SU-DHL-6 (cell line): Measurements from ENCODE around the gene DUS1L.

ENCODE experiments used
- H2AFZ ChIP-seq: fragments of 200-600 bp; sonication (generic); 2 replicates; pipeline ENCODE4 v1.6.1; 2014; ENCODE audit warnings: low read depth, mild to moderate bottlenecking, moderate library complexity, mixed read lengths, antibody characterized with exemption, low read length; ENCODE audit not compliant: severe bottlenecking
- H3F3A ChIP-seq: fragments of 200-600 bp; shearing (Covaris generic); 2 replicates; pipeline ENCODE4 v1.6.0; 2016; ENCODE audit warnings: antibody characterized with exemption, mild to moderate bottlenecking; ENCODE audit not compliant: insufficient read depth
- H3K27ac ChIP-seq: fragments of 200-600 bp; sonication (generic); 2 replicates; pipeline ENCODE4 v1.5.1; 2016; ENCODE audit warnings: low read depth, mild to moderate bottlenecking, low read length, moderate library complexity, mixed read lengths
- H3K27me3 ChIP-seq: fragments of 200-600 bp; sonication (generic), shearing (Covaris generic); 2 replicates; pipeline ENCODE4 v1.6.0; 2014; ENCODE audit warnings: mild to moderate bottlenecking, low read length
- H3K36me3 ChIP-seq: fragments of 200-600 bp; sonication (generic); 2 replicates; pipeline ENCODE4 v1.6.1; 2014; ENCODE audit warnings: mild to moderate bottlenecking, low read length, mixed read lengths
- H3K4me2 ChIP-seq: fragments of 300-600, 200-600 bp; shearing (Covaris generic), sonication (generic); 2 replicates; pipeline ENCODE4 v1.6.0; 2014; ENCODE audit warnings: low read length, low read depth, mild to moderate bottlenecking; ENCODE audit not compliant: poor library complexity, severe bottlenecking
- H3K4me3 ChIP-seq: fragments of 200-600 bp; sonication (generic); 2 replicates; pipeline ENCODE4 v1.5.1; 2014; ENCODE audit warnings: antibody characterized with exemption, low read length, mild to moderate bottlenecking, mixed read lengths; ENCODE audit not compliant: insufficient read depth, poor library complexity, severe bottlenecking
- H3K79me2 ChIP-seq: fragments of 200-600 bp; sonication (generic); 2 replicates; pipeline ENCODE4 v1.6.1; 2014; ENCODE audit warnings: mild to moderate bottlenecking, low read length, moderate library complexity; ENCODE audit not compliant: insufficient read depth
- H3K9ac ChIP-seq: fragments of 200-600 bp; sonication (generic); 2 replicates; pipeline ENCODE4 v1.7.0; 2014; ENCODE audit warnings: mild to moderate bottlenecking, low read length
- H3K9me2 ChIP-seq: fragments of 200-600 bp; sonication (generic); replicated peaks from 2 replicates; pipeline ENCODE4 v1.6.1; 2014; ENCODE audit warnings: low read length; ENCODE audit not compliant: insufficient read depth
- H3K9me3 ChIP-seq: fragments of 200-600 bp; sonication (generic); 2 replicates; pipeline ENCODE4 v1.6.1; 2014; ENCODE audit warnings: low read length, mixed read lengths; ENCODE audit not compliant: insufficient read depth
- H4K20me1 ChIP-seq: fragments of 200-600 bp; sonication (generic); 2 replicates; pipeline ENCODE4 v1.6.1; 2014; ENCODE audit warnings: low read depth, mild to moderate bottlenecking, antibody characterized with exemption, low read length, moderate library complexity, mixed read lengths
- EZH2phosphoT487 ChIP-seq: fragments of 200-600 bp; sonication (generic), shearing (Covaris generic); conservative IDR thresholded peaks from 2 replicates; pipeline ENCODE4 v1.6.1; 2018; ENCODE audit warnings: mild to moderate bottlenecking, antibody characterized with exemption, low read length, moderate library complexity, mixed read lengths
- TF ChIP-seq, protein P1 (sequence below): fragments of 200-600 bp; sonication (generic); IDR thresholded peaks from one replicate; pipeline ENCODE4 v1.5.1; 2017; ENCODE audit warnings: antibody characterized with exemption, mild to moderate bottlenecking, low read length, moderate library complexity; ENCODE audit not compliant: insufficient read depth, poor library complexity, severe bottlenecking

The DUS1L gene

DNA sequence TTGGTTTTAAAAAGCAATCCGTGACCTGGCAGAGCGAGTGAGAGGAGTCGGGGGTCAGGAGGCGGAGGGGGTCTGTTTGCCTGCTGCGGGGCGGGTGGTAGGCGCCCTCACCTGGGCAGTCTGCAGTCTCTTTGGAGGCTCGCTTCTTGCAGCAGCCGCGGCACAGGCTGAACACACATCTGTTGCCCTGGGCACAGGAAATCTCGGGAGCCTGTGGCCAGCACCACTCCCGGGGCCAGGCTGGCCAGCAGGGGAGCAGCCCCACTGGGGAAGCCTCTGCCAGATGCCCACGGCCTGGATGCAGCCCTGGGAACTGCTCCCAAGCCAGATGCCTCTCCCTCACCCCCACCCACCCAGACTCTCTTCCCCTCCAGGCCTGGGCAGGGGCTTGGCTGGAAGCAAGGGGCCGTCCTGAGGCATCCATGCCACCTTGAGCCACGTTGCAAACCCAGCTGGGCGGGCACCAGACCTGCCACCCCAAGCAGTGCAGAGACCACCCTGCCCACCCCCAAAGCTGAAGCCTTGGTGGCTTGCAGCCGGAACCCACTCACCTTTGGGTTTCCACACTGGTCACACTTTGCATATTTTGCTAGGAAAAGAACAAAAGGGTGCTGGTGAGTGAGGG, 7.3 kb downstream of the DUS1L start:
- no peak overlapping the region for H3K9ac ChIP-seq
- no peaks in the 10 kb centered on the region for H3K36me3 ChIP-seq
- H3K9me2 ChIP-seq: no peaks in the 10 kb centered on the region

DNA sequence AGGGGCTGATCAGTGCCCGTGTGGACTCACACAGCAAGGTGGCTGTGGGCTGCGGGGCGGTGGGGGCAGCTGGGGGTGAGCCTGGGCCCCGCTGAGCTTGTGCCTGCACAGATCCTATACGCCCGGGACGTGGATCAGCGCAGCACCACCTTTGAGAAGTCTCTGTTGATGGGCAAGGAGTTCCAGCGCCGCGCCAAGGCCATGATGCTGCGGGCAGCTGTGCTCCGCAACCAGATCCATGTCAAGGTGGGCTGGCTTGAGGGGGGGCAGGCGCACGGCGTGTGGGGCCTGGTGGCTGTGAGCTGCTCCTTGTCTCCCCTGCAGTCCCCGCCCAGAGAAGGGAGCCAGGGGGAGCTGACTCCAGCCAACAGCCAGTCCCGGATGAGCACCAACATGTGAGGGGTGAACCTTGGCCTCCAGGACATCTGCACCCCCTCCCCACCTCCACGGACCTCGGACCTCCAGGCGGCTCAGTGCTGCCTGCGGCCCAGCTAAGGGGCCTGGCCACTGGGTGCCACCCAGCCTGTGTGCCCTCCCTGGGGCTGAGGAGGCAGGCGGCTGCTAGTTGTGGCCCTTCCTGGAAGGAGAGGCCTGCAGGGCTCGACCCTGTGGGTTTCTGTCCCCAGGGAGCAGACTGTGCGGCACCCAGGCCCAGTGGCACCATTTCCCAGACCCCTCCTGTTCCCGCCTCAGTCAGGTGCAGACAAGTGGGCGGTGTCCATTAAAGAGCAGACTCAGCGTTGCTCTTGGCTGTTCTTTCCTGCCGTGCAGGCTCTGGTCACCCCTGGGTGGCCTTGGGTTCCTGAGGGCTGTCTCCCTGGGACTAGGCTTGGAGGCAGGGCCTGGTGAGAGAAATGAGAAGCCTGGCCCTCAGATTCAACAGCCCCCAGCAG, 8.6 kb downstream of the DUS1L start:
- H3K9me3 ChIP-seq: no peaks in the 10 kb centered on the region
- TF ChIP-seq, protein P1, sequence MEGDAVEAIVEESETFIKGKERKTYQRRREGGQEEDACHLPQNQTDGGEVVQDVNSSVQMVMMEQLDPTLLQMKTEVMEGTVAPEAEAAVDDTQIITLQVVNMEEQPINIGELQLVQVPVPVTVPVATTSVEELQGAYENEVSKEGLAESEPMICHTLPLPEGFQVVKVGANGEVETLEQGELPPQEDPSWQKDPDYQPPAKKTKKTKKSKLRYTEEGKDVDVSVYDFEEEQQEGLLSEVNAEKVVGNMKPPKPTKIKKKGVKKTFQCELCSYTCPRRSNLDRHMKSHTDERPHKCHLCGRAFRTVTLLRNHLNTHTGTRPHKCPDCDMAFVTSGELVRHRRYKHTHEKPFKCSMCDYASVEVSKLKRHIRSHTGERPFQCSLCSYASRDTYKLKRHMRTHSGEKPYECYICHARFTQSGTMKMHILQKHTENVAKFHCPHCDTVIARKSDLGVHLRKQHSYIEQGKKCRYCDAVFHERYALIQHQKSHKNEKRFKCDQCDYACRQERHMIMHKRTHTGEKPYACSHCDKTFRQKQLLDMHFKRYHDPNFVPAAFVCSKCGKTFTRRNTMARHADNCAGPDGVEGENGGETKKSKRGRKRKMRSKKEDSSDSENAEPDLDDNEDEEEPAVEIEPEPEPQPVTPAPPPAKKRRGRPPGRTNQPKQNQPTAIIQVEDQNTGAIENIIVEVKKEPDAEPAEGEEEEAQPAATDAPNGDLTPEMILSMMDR: no peak
- no peak for TF ChIP-seq EZH2phosphoT487
- H3K27ac ChIP-seq: no peak overlapping the region
- H3K36me3 ChIP-seq: no peaks in the 10 kb centered on the region
- H3K79me2 ChIP-seq: peaks cover 10% of the 10 kb centered on the region
- H3F3A ChIP-seq: no peaks in the 10 kb centered on the region
- no peak overlapping the region for H3K4me2 ChIP-seq
- H3K9ac ChIP-seq: no peak overlapping the region
- no peaks in the 10 kb centered on the region for H3K9me2 ChIP-seq
- H3K27me3 ChIP-seq: no peaks in the 10 kb centered on the region
- no peaks in the 10 kb centered on the region for H4K20me1 ChIP-seq
- H3K4me3 ChIP-seq: no peak overlapping the region
- no peak overlapping the region for H2AFZ ChIP-seq

More for the DNA sequence above, 7.3 kb downstream of the DUS1L start:
- Histone ChIP-seq H3K27ac (no peak overlapping the region), H3K4me3 (no peak overlapping the region), H2AFZ (no peak overlapping the region), H3F3A (no peaks in the 10 kb centered on the region), H4K20me1 (no peaks in the 10 kb centered on the region), H3K27me3 (no peaks in the 10 kb centered on the region), H3K79me2 (no peaks in the 10 kb centered on the region), H3K4me2 (no peak overlapping the region), H3K9me3 (no peaks in the 10 kb centered on the region)
- no peak for TF ChIP-seq EZH2phosphoT487
- TF ChIP-seq, protein P1: no peak

DNA sequence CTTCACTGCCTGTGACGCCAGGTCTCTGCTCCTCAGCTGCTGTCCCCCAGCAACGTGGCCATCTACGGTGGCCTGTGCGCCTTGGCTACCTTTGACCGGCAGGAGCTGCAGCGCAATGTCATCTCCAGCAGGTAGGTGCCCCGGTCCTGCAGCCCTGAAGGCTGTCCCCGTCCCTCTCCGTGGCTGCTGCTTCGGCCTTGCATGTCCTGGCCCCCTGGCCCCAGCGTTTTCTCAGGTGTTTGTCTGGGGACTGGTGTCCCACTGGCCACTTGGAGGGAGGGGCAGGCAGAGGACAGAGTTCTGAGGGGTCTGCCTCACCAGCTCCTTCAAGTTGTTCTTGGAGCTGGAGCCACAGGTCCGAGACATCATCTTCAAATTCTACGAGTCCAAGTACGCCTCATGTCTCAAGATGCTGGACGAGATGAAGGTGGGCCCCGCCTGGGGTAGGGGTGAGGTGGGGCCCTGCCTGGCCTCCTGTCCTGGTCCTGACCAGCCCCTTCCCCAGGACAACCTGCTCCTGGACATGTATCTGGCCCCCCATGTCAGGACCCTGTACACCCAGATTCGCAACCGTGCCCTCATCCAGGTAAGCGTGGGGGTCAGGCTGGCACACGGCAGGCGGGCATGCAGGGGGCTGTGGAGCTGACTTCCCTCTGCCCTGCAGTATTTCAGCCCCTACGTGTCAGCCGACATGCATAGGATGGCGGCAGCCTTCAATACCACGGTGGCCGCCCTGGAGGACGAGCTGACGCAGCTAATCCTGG, 9.5 kb downstream of the DUS1L start:
- no peak overlapping the region for H2AFZ ChIP-seq
- no peaks in the 10 kb centered on the region for H3K9me3 ChIP-seq
- no peaks in the 10 kb centered on the region for H3K9me2 ChIP-seq
- no peaks in the 10 kb centered on the region for H4K20me1 ChIP-seq
- H3K4me3 ChIP-seq: no peak overlapping the region
- H3K27me3 ChIP-seq: no peaks in the 10 kb centered on the region
- TF ChIP-seq EZH2phosphoT487: no peak
- TF ChIP-seq, protein P1: no peak
- H3F3A ChIP-seq: no peaks in the 10 kb centered on the region
- H3K4me2 ChIP-seq: no peak overlapping the region
- peaks cover 10% of the 10 kb centered on the region for H3K79me2 ChIP-seq
- H3K27ac ChIP-seq: no peak overlapping the region
- no peak overlapping the region for H3K9ac ChIP-seq
- H3K36me3 ChIP-seq: no peaks in the 10 kb centered on the region
